DND-41 (cell line): ENCODE data around the gene TAB3.

ENCODE experiments used
- ATAC-seq: fragments of 200-7000 bp; cut with Tn5 transposase; 3 replicates; pipeline ENCODE4 v1.9.1; 2021; ENCODE audit warnings: low read depth; ENCODE audit not compliant: insufficient read depth
- DNase-seq: peaks from one replicate; pipeline ENCODE4 v3.0.0-alpha.2; 2020
- H2AFZ ChIP-seq: 2 replicates; pipeline ENCODE4 v1.6.0; 2012; ENCODE audit warnings: low read depth, low read length
- H3K27ac ChIP-seq: 2 replicates; pipeline ENCODE4 v1.5.1; 2012; ENCODE audit warnings: low read length, inconsistent platforms
- H3K27me3 ChIP-seq: fragments of 200-600 bp; sonication (generic); 2 replicates; pipeline ENCODE4 v1.6.0; 2012; ENCODE audit warnings: low read length, mild to moderate bottlenecking, inconsistent platforms; ENCODE audit not compliant: insufficient read depth, poor library complexity
- H3K36me3 ChIP-seq: 2 replicates; pipeline ENCODE4 v1.5.1; 2012; ENCODE audit warnings: low read length, inconsistent platforms; ENCODE audit not compliant: insufficient read depth
- H3K4me1 ChIP-seq: 2 replicates; pipeline ENCODE4 v1.5.1; 2012; ENCODE audit warnings: mild to moderate bottlenecking, low read length; ENCODE audit not compliant: insufficient read depth
- H3K4me2 ChIP-seq: 2 replicates; pipeline ENCODE4 v1.6.0; 2012; ENCODE audit warnings: mild to moderate bottlenecking, moderate library complexity, low read length, inconsistent platforms; ENCODE audit not compliant: insufficient read depth
- H3K4me3 ChIP-seq, 2 experiments: fragments of 200-600 bp in 1 of 2; shearing (Covaris generic) in 1 of 2; 2 replicates each; pipeline ENCODE4 v1.5.1; 2012 to 2016; ENCODE audit warnings: inconsistent platforms in 2 of 2, low read length in 2 of 2, mild to moderate bottlenecking in 2 of 2, low read depth in 1 of 2, moderate library complexity in 1 of 2
- H3K79me2 ChIP-seq: 2 replicates; pipeline ENCODE4 v1.6.0; 2012; ENCODE audit warnings: low read length, inconsistent platforms; ENCODE audit not compliant: insufficient read depth
- H3K9ac ChIP-seq: 2 replicates; pipeline ENCODE4 v1.6.0; 2012; ENCODE audit warnings: low read depth, mild to moderate bottlenecking, inconsistent platforms, low read length, moderate library complexity
- H3K9me3 ChIP-seq: 2 replicates; pipeline ENCODE4 v1.5.1; 2012; ENCODE audit warnings: low read length, moderate library complexity, mild to moderate bottlenecking, inconsistent platforms; ENCODE audit not compliant: insufficient read depth, severe bottlenecking
- H4K20me1 ChIP-seq: 2 replicates; pipeline ENCODE4 v1.6.0; 2012; ENCODE audit warnings: low read length; ENCODE audit not compliant: insufficient read depth
- CTCF ChIP-seq: IDR thresholded peaks from 2 replicates; pipeline ENCODE4 v1.5.1; 2012; ENCODE audit warnings: borderline replicate concordance, low read length, moderate library complexity, mild to moderate bottlenecking; ENCODE audit not compliant: poor library complexity, severe bottlenecking; ENCODE audit errors: extremely low read depth
- EZH2 ChIP-seq: IDR thresholded peaks from 3 replicates; pipeline ENCODE4 v1.6.1; 2012; ENCODE audit warnings: borderline replicate concordance, low read depth, mild to moderate bottlenecking, moderate library complexity, low read length, inconsistent platforms; ENCODE audit not compliant: severe bottlenecking

TAB3 gene

DNA sequence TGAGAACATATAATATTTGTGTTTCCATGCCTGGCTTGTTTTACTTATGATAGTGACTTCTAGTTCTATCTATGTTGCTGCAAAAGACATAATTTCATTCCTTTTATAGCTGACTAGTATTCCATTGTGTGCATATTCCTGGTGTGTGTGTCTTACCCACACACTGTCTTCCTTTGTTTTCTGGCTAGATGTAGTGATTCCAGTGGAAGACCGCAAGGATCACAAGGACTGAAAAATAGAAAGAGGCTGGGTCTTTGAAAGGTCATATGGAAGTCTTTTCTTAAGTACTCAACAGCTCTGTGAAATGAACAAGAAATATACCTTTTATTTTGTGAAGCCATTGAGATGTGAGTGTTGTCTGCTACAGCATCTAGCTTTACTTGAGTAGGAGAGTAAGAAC, 29.4 kb upstream of the TAB3 start:
- H3K4me3 ChIP-seq, result no peak overlapping the region
- no peaks in the 10 kb centered on the region for H3K4me1 ChIP-seq
- TF ChIP-seq EZH2 (no peak), CTCF (no peak)
- DNase-seq (no peak), ATAC-seq (no peak)
- H3K36me3 ChIP-seq, result no peaks in the 10 kb centered on the region
- no peak overlapping the region for H3K9ac ChIP-seq
- H3K27me3 ChIP-seq, result no peaks in the 10 kb centered on the region
- H3K9me3 ChIP-seq, result no peaks in the 10 kb centered on the region
- no peaks in the 10 kb centered on the region for H3K79me2 ChIP-seq
- H3K27ac ChIP-seq, result no peak overlapping the region
- no peak overlapping the region for H2AFZ ChIP-seq
- no peak overlapping the region for H3K4me2 ChIP-seq
- no peaks in the 10 kb centered on the region for H4K20me1 ChIP-seq

GRCh38 chrX:30913492-30913891, 24.4 kb upstream of the TAB3 start:
- Histone ChIP-seq H3K27me3 (no peaks in the 10 kb centered on the region), H3K4me3 (no peak overlapping the region), H3K4me2 (no peak overlapping the region), H3K9ac (no peak overlapping the region), H3K4me1 (no peaks in the 10 kb centered on the region), H3K27ac (no peak overlapping the region), H2AFZ (no peak overlapping the region), H3K36me3 (no peaks in the 10 kb centered on the region), H3K9me3 (no peaks in the 10 kb centered on the region), H3K79me2 (no peaks in the 10 kb centered on the region), H4K20me1 (no peaks in the 10 kb centered on the region)
- no peak for ATAC-seq
- no peak for DNase-seq
- TF ChIP-seq CTCF, result no peak
- TF ChIP-seq EZH2, result no peak

DNA sequence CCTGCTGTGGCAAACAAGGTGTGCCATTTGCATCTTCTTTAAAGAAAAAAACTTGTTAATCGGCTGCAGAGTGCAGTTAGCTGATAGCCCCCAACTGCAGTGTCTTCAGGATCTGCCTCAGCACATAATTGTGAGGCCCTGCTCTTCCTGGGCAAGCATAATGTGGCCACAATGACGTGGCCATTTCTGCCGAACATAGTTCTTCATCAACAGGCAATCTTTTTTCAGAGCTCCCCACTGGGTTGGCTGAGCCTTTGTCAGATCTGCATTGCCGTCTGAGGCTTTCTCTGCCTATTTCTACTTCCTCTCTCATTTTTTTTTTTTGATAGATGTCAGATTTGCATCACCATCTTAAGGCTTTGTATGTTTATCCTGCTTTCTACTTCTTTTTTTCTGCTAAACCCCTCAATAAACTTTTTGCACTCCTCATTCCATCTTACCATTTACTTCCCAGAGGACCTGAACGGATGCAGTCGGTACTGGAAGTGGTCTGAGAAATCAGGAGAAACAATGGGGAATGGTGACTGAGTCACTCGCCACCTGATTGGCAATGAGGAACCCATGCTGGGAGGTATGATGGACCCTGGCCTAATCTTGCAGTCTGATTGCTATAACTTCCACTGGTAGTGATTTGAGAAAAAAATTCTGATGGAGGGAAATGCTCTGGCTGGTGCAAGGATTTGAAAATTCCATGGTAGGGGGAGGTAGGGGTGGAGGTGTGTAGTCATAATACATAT, 21.2 kb upstream of the TAB3 start:
- ATAC-seq, result no peak
- Histone ChIP-seq H3K4me1 (no peaks in the 10 kb centered on the region), H3K9me3 (no peaks in the 10 kb centered on the region), H3K9ac (no peak overlapping the region), H3K4me2 (no peak overlapping the region), H3K27ac (no peak overlapping the region), H4K20me1 (no peaks in the 10 kb centered on the region), H3K79me2 (no peaks in the 10 kb centered on the region), H3K4me3 (no peak overlapping the region), H3K27me3 (no peaks in the 10 kb centered on the region), H3K36me3 (no peaks in the 10 kb centered on the region), H2AFZ (no peak overlapping the region; the same call in 1 of the 2 replicates)
- no peak for DNase-seq
- no peak for TF ChIP-seq EZH2
- TF ChIP-seq CTCF, result no peak
